SH-SY5Y (cell line): ENCODE results near the gene PERP.

ENCODE experiments used
- GATA2 ChIP-seq: IDR thresholded peaks from 2 replicates; pipeline ENCODE4 v1.6.1; 2011; ENCODE audit warnings: mild to moderate bottlenecking, low read depth, low read length
- GATA3 ChIP-seq: IDR thresholded peaks from 2 replicates; pipeline ENCODE4 v1.6.1; 2011; ENCODE audit warnings: low read depth, mild to moderate bottlenecking, low read length, moderate library complexity

DNA sequence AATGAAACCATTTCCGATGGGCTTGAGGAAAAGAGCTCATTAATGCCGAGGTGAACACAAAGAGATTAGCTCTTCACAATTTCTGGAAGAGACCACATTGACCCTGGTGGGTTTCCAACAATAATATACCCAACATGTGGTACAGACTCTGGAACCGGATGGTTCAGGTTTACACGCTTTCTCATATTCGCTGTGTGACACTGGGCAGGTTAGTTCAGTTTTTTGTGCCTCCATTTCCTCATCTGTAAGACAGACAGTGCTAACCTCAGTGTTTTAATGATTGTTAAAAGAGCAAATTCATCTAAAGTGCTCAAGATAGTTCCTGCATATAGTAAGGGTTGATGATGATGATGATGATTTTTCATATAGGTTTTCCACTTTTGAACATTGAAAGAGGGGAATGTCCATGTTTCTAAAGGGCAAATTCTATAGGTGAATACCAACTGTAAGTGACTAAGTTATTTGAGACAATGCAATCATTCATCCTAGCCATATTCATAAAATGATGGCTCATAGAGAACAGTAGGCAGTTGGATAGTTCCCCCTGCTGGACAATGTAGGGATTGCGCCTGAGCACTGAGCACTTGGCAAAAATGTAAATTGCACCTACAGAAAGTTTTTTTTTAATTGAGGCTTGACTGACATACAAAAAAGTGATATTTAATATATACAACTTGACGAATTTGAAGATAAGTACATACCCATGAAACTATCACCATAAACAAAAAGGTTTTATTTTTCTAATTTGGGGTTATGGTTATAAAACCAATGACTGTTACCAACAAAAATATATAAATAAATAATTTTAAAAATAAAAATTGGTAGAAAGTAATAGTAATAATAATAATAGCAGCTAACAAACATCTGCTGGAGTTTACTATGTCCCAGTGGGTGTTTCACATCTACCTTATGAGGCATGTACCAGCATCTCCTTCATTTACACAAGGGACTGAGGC, 2.1 kb upstream of the PERP start:
- TF ChIP-seq GATA3 (no peak), GATA2 (no peak)
